H1 (cell line): ENCODE data around the gene TBX15. TPM values are rescaled to one million over a fixed set of nuclear protein-coding genes. Genes with fewer than 3 reads are reported as not detected.
A peak's percentile ranks its signal among the peaks of the same experiment; 100 is the strongest.

Source experiments
- CHD7 ChIP-seq: fragments of 300-600 bp; sonication (generic); IDR thresholded peaks from 2 replicates; pipeline ENCODE4 v1.7.1; 2012; ENCODE audit warnings: low read length, moderate library complexity, mild to moderate bottlenecking, inconsistent platforms; ENCODE audit not compliant: insufficient replicate concordance
- HDAC2 ChIP-seq, 2 experiments: fragments of 300-600 bp in 1 of 2; sonication (generic) in 1 of 2; IDR thresholded peaks; 2 replicates each; pipeline ENCODE4 v1.6.1; 2011 to 2012; ENCODE audit warnings: low read depth in 2 of 2, low read length in 2 of 2, mild to moderate bottlenecking in 2 of 2, moderate library complexity in 2 of 2, borderline replicate concordance in 1 of 2, inconsistent platforms in 1 of 2
- PHF8 ChIP-seq: fragments of 200-600 bp; sonication (generic); conservative IDR thresholded peaks from 2 replicates; pipeline ENCODE4 v1.7.1; 2012; ENCODE audit warnings: low read depth, mild to moderate bottlenecking, inconsistent platforms, low read length, moderate library complexity
- RNF2 ChIP-seq: fragments of 200-900, 300-1000 bp; sonication (generic); IDR thresholded peaks from 2 replicates; pipeline ENCODE4 v1.7.1; 2016; ENCODE audit warnings: borderline replicate concordance, low read depth, mild to moderate bottlenecking, antibody characterized with exemption, low read length; ENCODE audit not compliant: poor library complexity, severe bottlenecking; ENCODE audit errors: missing control alignments
- polyA plus RNA-seq, 7 experiments: library from polyadenylated mRNA; depleted of rRNA in 3 of 7; stranded (reverse) in 5 of 7; unstranded in 2 of 7; fragments of >200 nt in 5 of 7; fragments of 200-250 nt in 2 of 7; gene quantifications; 1 replicate in 5 of 7; 2 replicates in 1 of 7; 4 replicates in 1 of 7; pipeline versions ENCODE4 v1.2.1 to v1.2.3, GENCODE V29; 2011 to 2013; ENCODE audit warnings: missing spikeins in 2 of 7, mixed read lengths in 2 of 7
- total RNA-seq: library from RNA; stranded (reverse); fragmentation: NEBNext Ultra II Directional; extraction: Animal tissue kit (Norgen Biotek cat#: 25700); gene quantifications from 2 replicates; pipeline ENCODE4 v1.2.1, GENCODE V29; 2021
- TF ChIP-seq, protein P1 (sequence below): IDR thresholded peaks from 2 replicates; pipeline ENCODE4 v1.6.1; 2012; ENCODE audit warnings: low read length, inconsistent platforms

The TBX15 gene
- total and polyA plus RNA-seq, 2 of the 8 experiments (the other 6 are each of a cell fraction or from before 2014, with no cell fraction given), result 0.14 to 0.24 TPM

GRCh38 chr1:118982821-118983557 is 5.2 kb downstream of the TBX15 start (continued):
- TF ChIP-seq, protein P1, sequence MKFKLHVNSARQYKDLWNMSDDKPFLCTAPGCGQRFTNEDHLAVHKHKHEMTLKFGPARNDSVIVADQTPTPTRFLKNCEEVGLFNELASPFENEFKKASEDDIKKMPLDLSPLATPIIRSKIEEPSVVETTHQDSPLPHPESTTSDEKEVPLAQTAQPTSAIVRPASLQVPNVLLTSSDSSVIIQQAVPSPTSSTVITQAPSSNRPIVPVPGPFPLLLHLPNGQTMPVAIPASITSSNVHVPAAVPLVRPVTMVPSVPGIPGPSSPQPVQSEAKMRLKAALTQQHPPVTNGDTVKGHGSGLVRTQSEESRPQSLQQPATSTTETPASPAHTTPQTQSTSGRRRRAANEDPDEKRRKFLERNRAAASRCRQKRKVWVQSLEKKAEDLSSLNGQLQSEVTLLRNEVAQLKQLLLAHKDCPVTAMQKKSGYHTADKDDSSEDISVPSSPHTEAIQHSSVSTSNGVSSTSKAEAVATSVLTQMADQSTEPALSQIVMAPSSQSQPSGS, result no peak
- TF ChIP-seq RNF2 (peak; percentile 93), HDAC2 (IDR thresholded peaks at IDR 0.05; ENCODE audit: borderline replicate concordance in 1 of 2, low read depth in 2 of 2, low read length in 2 of 2) (no peak), CHD7 (no peak), PHF8 (no peak)
